Stimulated activated effector memory CD8-positive, alpha-beta T cell treated with anti-CD3 and anti-CD28 coated beads, Interleukin-12 subunit alpha, Interleukin-12 subunit beta, amount 100 ng/mL, for 72 hours (primary cell): ENCODE data around the gene FSD2.
"Not testable (repeated sequence)": the region's sequence is repeated elsewhere in the genome, so short reads cannot be mapped to it uniquely, and the experiment has no call there.

Source experiments
- ATAC-seq: fragments of 150-1000 bp; cut with Tn5 transposase; 2 replicates; pipeline ENCODE4 v1.10.0; 2021
- DNase-seq, 2 donors: peaks; one replicate each; pipeline ENCODE4 v3.0.0; 2021 to 2022; ENCODE audit warnings: low spot score in 2 of 2
- H3K27ac Mint-ChIP-seq: one replicate; pipeline ENCODE4 v1.8.0; 2022; ENCODE audit warnings: mild to moderate bottlenecking, mixed read lengths
- H3K36me3 Mint-ChIP-seq: one replicate; pipeline ENCODE4 v1.8.0; 2022; ENCODE audit warnings: mild to moderate bottlenecking, mixed read lengths
- H3K4me1 Mint-ChIP-seq: one replicate; pipeline ENCODE4 v1.8.0; 2022; ENCODE audit warnings: mixed read lengths
- H3K4me3 Mint-ChIP-seq: one replicate; pipeline ENCODE4 v1.8.0; 2022; ENCODE audit warnings: mild to moderate bottlenecking, mixed read lengths
- H3K9me3 Mint-ChIP-seq: one replicate; pipeline ENCODE4 v1.8.0; 2022; ENCODE audit warnings: mixed read lengths

FSD2 gene

GRCh38 chr15:82748315-82748714, 57.6 kb downstream of the FSD2 start:
- H3K27ac Mint-ChIP-seq, result no peak overlapping the region
- no peak overlapping the region for H3K4me3 Mint-ChIP-seq
- no peak for ATAC-seq
- no peak for DNase-seq
- H3K4me1 Mint-ChIP-seq, result peaks cover 37% of the 10 kb centered on the region
- H3K9me3 Mint-ChIP-seq, result no peaks in the 10 kb centered on the region
- peaks cover 43% of the 10 kb centered on the region for H3K36me3 Mint-ChIP-seq

DNA sequence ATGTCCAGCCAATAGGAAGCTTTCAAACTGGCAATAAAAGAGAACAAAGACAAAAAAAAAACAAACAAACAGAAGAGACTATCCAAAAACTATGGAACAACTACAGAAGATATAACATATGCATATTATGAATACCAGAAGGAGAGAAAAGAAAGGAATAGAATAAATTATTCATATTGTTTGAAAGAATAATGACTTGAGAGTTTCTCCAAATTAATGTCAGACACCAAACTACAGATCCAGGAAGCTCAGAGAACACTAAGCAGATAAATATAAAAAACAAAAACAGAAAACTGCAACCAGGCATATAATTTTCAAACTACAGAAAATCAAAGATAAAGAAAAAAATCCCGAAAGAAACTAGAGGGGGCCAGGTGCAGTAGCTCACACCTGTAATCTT, 62.1 kb downstream of the FSD2 start:
- no peaks in the 10 kb centered on the region for H3K4me1 Mint-ChIP-seq
- H3K4me3 Mint-ChIP-seq, result no peak overlapping the region
- ATAC-seq (no peak), DNase-seq (no peak)
- no peaks in the 10 kb centered on the region for H3K9me3 Mint-ChIP-seq
- peaks cover 14% of the 10 kb centered on the region for H3K36me3 Mint-ChIP-seq
- H3K27ac Mint-ChIP-seq, result no peak overlapping the region

DNA sequence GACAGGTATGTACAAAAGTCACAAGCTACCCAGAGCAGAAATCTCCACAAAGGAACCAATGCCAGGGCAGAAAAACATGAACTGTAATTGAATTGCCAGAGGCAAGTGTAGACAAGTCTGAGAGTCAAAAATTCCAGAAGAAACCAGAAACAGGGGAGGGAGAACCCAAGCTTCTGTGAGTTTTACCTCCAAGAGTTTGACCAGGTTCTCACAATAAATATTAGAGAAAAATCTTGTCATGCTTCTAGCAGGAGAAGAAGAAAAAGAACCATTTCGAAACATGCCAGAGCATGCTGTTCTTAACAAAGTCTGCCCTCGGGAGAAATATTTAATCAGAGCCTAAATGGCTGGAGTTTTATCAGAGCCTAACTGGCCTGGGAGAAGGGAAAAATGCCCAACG, 63.7 kb downstream of the FSD2 start:
- DNase-seq (no peak), ATAC-seq (no peak)
- H3K4me3 Mint-ChIP-seq, result no peak overlapping the region
- H3K9me3 Mint-ChIP-seq, result no peaks in the 10 kb centered on the region
- peaks cover 22% of the 10 kb centered on the region for H3K36me3 Mint-ChIP-seq
- H3K4me1 Mint-ChIP-seq, result no peaks in the 10 kb centered on the region
- H3K27ac Mint-ChIP-seq, result no peak overlapping the region

DNA sequence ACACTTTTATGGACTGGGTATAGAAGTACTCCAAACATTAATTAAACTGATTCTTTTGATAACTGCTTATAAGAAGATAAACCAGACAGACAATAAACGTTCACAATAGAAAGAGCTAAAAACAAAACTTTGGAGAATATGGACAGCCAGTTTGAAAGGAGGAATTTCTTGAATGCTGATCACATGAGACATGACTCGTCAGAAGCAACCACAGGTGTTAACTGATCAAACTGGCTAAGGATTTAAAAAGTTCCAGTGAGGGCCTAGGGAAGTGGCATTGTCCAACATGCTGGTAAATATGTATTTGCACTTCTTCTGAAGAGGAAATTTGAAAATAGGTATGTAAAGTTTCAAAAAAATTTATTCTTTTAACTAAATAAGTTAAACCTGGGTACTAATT, 66.8 kb downstream of the FSD2 start:
- no peak for DNase-seq
- Mint-ChIP-seq H3K36me3 (peaks cover 38% of the 10 kb centered on the region), H3K4me1 (no peaks in the 10 kb centered on the region), H3K4me3 (no peak overlapping the region), H3K27ac (no peak overlapping the region), H3K9me3 (no peaks in the 10 kb centered on the region)
- ATAC-seq, result no peak

- no peak for ATAC-seq
- Mint-ChIP-seq H3K36me3 (peaks cover 44% of the 10 kb centered on the region), H3K27ac (no peak overlapping the region)
These were observed 67.9 kb downstream of the FSD2 start for GRCh38 chr15:82737975-82738374.

GRCh38 chr15:82731527-82731926, 74.3 kb downstream of the FSD2 start:
- H3K4me3 Mint-ChIP-seq, result no peak overlapping the region
- no peaks in the 10 kb centered on the region for H3K9me3 Mint-ChIP-seq
- H3K27ac Mint-ChIP-seq, result no peak overlapping the region
- ATAC-seq (peak; percentile 90), DNase-seq (no peak)
- peaks cover 32% of the 10 kb centered on the region for H3K36me3 Mint-ChIP-seq
- no peaks in the 10 kb centered on the region for H3K4me1 Mint-ChIP-seq

More at GRCh38 chr15:82737975-82738374, 67.9 kb downstream of the FSD2 start:
- Mint-ChIP-seq H3K9me3 (no peaks in the 10 kb centered on the region), H3K4me3 (no peak overlapping the region), H3K4me1 (no peaks in the 10 kb centered on the region)
- no peak for DNase-seq

DNA sequence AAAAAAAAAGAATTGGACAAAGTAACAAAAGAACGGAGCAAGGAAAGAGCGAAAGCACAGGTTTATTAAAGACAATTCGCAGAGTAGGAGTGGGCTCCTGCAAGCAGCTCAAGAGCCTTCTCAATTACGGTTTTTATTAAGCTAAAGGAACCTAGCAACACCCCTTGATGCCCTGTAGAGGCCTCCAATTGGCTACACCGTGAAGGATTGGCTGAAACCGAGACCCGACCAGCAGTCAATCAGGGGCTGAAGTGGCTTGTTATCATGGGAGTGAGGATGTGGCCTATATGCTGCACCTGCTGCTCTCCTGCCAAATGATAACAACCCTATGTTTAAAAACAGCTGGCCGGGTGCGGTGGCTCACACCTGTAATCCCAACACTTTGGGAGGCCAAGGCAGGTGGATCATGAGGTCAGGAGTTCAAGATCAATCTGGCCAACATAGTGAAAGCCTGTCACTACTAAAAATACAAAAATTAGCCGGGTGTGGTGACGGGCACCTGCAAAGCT, 75.8 kb downstream of the FSD2 start:
- H3K4me1 Mint-ChIP-seq, result no peaks in the 10 kb centered on the region
- DNase-seq (no peak), ATAC-seq (no peak)
- no peaks in the 10 kb centered on the region for H3K9me3 Mint-ChIP-seq
- H3K36me3 Mint-ChIP-seq, result peaks cover 18% of the 10 kb centered on the region
- H3K4me3 Mint-ChIP-seq, result no peak overlapping the region
- H3K27ac Mint-ChIP-seq, result no peak overlapping the region

- Mint-ChIP-seq H3K9me3 (no peaks in the 10 kb centered on the region), H3K4me1 (no peaks in the 10 kb centered on the region), H3K4me3 (no peak overlapping the region), H3K27ac (no peak overlapping the region), H3K36me3 (no peaks in the 10 kb centered on the region)
- ATAC-seq (no peak), DNase-seq (no peak)
These were observed 79.1 kb downstream of the FSD2 start for GRCh38 chr15:82726816-82727215.

GRCh38 chr15:82715003-82715402, 90.9 kb downstream of the FSD2 start:
- Mint-ChIP-seq H3K9me3 (peaks cover 7% of the 10 kb centered on the region), H3K36me3 (no peaks in the 10 kb centered on the region), H3K27ac (no peak overlapping the region), H3K4me1 (no peaks in the 10 kb centered on the region), H3K4me3 (no peak overlapping the region)
- ATAC-seq (no peak), DNase-seq (no peak)

- H3K4me3 Mint-ChIP-seq, result no peak overlapping the region
- H3K4me1 Mint-ChIP-seq, result no peaks in the 10 kb centered on the region
- DNase-seq, result no peak
- no peak for ATAC-seq
- H3K27ac Mint-ChIP-seq, result no peak overlapping the region
- H3K9me3 Mint-ChIP-seq, result peaks cover 7% of the 10 kb centered on the region
- H3K36me3 Mint-ChIP-seq, result no peaks in the 10 kb centered on the region
These were observed 91.9 kb downstream of the FSD2 start for GRCh38 chr15:82714016-82714415.

DNA sequence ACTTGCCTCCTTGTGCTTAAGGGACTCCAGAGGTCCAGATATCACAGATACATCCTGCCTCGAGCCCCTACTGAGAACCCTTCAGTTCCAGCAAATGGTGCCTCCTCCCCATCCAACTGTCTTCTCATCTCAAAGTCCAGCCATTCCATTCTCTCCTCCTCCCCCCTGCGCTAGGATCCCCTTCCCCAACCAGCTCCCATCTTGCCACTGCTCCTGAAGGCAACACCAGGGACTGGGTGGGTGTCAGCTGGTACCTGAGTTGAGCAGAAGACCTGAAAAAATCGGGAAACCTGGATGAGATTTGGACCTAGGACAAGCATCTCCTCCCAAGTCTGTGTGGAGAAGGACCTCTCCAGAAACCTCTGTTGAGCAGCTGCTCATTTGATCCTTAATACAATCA, 93.8 kb downstream of the FSD2 start:
- DNase-seq (no peak), ATAC-seq (no peak)
- Mint-ChIP-seq H3K36me3 (no peaks in the 10 kb centered on the region), H3K4me3 (no peak overlapping the region), H3K4me1 (no peaks in the 10 kb centered on the region), H3K27ac (no peak overlapping the region), H3K9me3 (peaks cover 2% of the 10 kb centered on the region)

GRCh38 chr15:82710926-82711490, 94.9 kb downstream of the FSD2 start:
- DNase-seq (no peak), ATAC-seq (no peak)
- no peaks in the 10 kb centered on the region for H3K4me1 Mint-ChIP-seq
- no peak overlapping the region for H3K4me3 Mint-ChIP-seq
- H3K36me3 Mint-ChIP-seq, result no peaks in the 10 kb centered on the region
- H3K27ac Mint-ChIP-seq, result no peak overlapping the region
- H3K9me3 Mint-ChIP-seq, result no peaks in the 10 kb centered on the region

- Mint-ChIP-seq H3K4me3 (no peak overlapping the region), H3K27ac (no peak overlapping the region), H3K36me3 (no peaks in the 10 kb centered on the region), H3K9me3 (no peaks in the 10 kb centered on the region), H3K4me1 (no peaks in the 10 kb centered on the region)
- ATAC-seq (no peak), DNase-seq (no peak)
These were observed 95.7 kb downstream of the FSD2 start for GRCh38 chr15:82710208-82710555.

DNA sequence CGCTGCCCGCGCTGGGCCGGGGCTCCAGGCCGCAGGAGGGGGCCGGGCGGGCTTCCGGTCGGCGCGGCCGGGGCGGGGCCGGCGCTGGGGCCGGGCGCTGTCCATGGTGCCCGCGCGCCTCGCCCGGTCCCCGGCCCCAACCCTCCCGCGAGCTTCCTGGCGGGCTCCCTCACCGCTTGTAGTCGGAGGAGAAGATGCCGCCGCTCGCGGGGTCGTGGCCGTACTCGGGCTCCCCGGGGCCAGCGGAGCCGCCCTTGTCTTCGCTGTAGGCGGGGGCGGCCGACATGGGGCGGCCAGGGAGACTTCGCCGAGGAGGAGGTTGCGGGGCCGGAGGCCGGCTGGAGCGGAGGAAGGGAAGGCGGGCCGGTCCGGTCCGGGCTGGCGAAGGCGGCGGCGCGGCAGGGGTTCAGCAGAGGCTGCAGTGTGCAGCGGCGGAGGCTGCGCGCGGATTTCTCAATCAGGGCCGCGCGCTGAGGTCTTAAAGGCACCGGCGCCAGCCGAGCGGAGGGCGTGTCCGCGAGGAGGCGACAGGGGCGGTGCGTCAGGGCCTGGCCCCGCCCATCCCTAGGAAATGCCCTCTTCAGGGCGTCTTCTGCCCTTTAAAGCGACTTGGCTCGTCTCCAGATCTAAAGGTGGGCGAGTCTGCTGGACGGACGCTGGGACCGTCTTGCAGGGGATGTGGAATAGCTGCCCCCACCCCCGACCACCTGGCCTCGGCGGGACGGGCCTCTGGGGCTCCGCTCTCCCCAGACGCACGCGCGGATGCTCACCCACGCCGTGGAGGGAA, 96.3 kb downstream of the FSD2 start, which contains the start of gene AP3B2:
AP3B2 (minus strand) TSS at position 455 of the 787 bp plus-strand sequence; CDS start at position 286, 169 bp downstream.
- H3K4me3 Mint-ChIP-seq, result no peak within 1 kb of the TSS
- H3K27ac Mint-ChIP-seq, result no peak within 1 kb of the TSS
- no peaks in the 10 kb centered on the region for H3K9me3 Mint-ChIP-seq

GRCh38 chr15:82709081-82709420, 96.8 kb downstream of the FSD2 start:
- Mint-ChIP-seq H3K27ac (no peak overlapping the region), H3K4me1 (no peaks in the 10 kb centered on the region), H3K4me3 (no peak overlapping the region), H3K36me3 (no peaks in the 10 kb centered on the region), H3K9me3 (no peaks in the 10 kb centered on the region)
- ATAC-seq, result no peak
- DNase-seq, result no peak

More for the DNA sequence above, 96.3 kb downstream of the FSD2 start, which contains the start of gene AP3B2:
- DNase-seq (peak; percentile 53 to 82), ATAC-seq (peak; percentile 93)
- no peaks in the 10 kb centered on the region for H3K4me1 Mint-ChIP-seq
- H3K36me3 Mint-ChIP-seq, result no peaks in the 10 kb centered on the region

DNA sequence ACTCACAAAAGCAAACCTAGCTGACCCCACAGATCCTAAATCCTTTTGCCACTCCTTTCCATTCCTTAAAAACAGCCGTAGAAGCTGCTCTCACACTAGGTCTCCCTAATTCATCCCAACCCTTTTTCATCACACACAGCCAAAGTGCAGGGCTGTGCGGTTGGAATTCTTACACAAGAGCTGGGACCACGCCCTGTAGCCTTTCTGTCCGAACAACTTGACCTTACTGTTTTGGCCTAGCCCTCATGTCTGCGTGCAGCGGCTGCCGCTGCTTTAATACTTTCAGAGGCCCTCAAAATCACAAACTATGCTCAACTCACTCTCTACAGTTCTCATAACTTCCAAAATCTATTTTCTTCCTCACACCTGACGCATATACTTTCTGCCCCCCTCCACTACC, 100.0 kb downstream of the FSD2 start:
- not testable (repeated sequence) for ATAC-seq, H3K4me1 Mint-ChIP-seq, H3K36me3 Mint-ChIP-seq, H3K9me3 Mint-ChIP-seq, DNase-seq, H3K4me3 Mint-ChIP-seq, H3K27ac Mint-ChIP-seq
